ENCODE results near the gene OPRM1.

OPRM1 gene

GRCh38 chr6:154179434-154179833 lies 140.4 kb downstream of the OPRM1 start:
- H3K79me2 ChIP-seq (ENCODE audit: control insufficient read depth, low read length), result no peaks in the 10 kb centered on the region
- H3F3A ChIP-seq (ENCODE audit: control insufficient read depth, insufficient read depth), result no peaks in the 10 kb centered on the region
- H3K9me3 ChIP-seq (ENCODE audit: control insufficient read depth, insufficient read depth, low read length), result no peaks in the 10 kb centered on the region
- H3K4me2 ChIP-seq (ENCODE audit: low read length), result no peak overlapping the region
- no peak for TF ChIP-seq EZH2phosphoT487 (IDR thresholded peaks at IDR 0.05; ENCODE audit: borderline replicate concordance, low read length)
- TF ChIP-seq, protein P1, sequence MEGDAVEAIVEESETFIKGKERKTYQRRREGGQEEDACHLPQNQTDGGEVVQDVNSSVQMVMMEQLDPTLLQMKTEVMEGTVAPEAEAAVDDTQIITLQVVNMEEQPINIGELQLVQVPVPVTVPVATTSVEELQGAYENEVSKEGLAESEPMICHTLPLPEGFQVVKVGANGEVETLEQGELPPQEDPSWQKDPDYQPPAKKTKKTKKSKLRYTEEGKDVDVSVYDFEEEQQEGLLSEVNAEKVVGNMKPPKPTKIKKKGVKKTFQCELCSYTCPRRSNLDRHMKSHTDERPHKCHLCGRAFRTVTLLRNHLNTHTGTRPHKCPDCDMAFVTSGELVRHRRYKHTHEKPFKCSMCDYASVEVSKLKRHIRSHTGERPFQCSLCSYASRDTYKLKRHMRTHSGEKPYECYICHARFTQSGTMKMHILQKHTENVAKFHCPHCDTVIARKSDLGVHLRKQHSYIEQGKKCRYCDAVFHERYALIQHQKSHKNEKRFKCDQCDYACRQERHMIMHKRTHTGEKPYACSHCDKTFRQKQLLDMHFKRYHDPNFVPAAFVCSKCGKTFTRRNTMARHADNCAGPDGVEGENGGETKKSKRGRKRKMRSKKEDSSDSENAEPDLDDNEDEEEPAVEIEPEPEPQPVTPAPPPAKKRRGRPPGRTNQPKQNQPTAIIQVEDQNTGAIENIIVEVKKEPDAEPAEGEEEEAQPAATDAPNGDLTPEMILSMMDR (IDR thresholded peaks at IDR 0.05; ENCODE audit: low read depth, low read length, poor library complexity, severe bottlenecking), result no peak
- H3K4me1 ChIP-seq (ENCODE audit: control insufficient read depth, low read length), result no peaks in the 10 kb centered on the region
- no peaks in the 10 kb centered on the region for H4K20me1 ChIP-seq (ENCODE audit: control insufficient read depth, insufficient read depth, low read depth, low read length)
- H3K27ac ChIP-seq (ENCODE audit: low read depth, low read length), result no peak overlapping the region
- no peaks in the 10 kb centered on the region for H3K27me3 ChIP-seq (ENCODE audit: control insufficient read depth, low read length)
- H3K4me3 ChIP-seq (ENCODE audit: low read length), result no peak overlapping the region
- no peaks in the 10 kb centered on the region for H3K36me3 ChIP-seq (ENCODE audit: control insufficient read depth, low read length)
- no peaks in the 10 kb centered on the region for H3K9me2 ChIP-seq (replicated peaks; ENCODE audit: control insufficient read depth, low read length)

- no peaks in the 10 kb centered on the region for H3K4me1 ChIP-seq (ENCODE audit: control insufficient read depth, low read length)
- H3K9me2 ChIP-seq (replicated peaks; ENCODE audit: control insufficient read depth, low read length), result no peaks in the 10 kb centered on the region
- no peak overlapping the region for H3K4me2 ChIP-seq (ENCODE audit: low read length)
- no peaks in the 10 kb centered on the region for H3K27me3 ChIP-seq (ENCODE audit: control insufficient read depth, low read length)
- no peaks in the 10 kb centered on the region for H3K36me3 ChIP-seq (ENCODE audit: control insufficient read depth, low read length)
- H3K79me2 ChIP-seq (ENCODE audit: control insufficient read depth, low read length), result no peaks in the 10 kb centered on the region
- no peaks in the 10 kb centered on the region for H4K20me1 ChIP-seq (ENCODE audit: control insufficient read depth, insufficient read depth, low read depth, low read length)
- no peaks in the 10 kb centered on the region for H3K9me3 ChIP-seq (ENCODE audit: control insufficient read depth, insufficient read depth, low read length)
- TF ChIP-seq EZH2phosphoT487 (IDR thresholded peaks at IDR 0.05; ENCODE audit: borderline replicate concordance, low read length), result no peak
- TF ChIP-seq, protein P1 (IDR thresholded peaks at IDR 0.05; ENCODE audit: low read depth, low read length, poor library complexity, severe bottlenecking), result no peak
- H3K27ac ChIP-seq (ENCODE audit: low read depth, low read length), result no peak overlapping the region
- H3K4me3 ChIP-seq (ENCODE audit: low read length), result no peak overlapping the region
- H3F3A ChIP-seq (ENCODE audit: control insufficient read depth, insufficient read depth), result no peaks in the 10 kb centered on the region
These were observed 148.2 kb downstream of the OPRM1 start for GRCh38 chr6:154187203-154187602.

DNA sequence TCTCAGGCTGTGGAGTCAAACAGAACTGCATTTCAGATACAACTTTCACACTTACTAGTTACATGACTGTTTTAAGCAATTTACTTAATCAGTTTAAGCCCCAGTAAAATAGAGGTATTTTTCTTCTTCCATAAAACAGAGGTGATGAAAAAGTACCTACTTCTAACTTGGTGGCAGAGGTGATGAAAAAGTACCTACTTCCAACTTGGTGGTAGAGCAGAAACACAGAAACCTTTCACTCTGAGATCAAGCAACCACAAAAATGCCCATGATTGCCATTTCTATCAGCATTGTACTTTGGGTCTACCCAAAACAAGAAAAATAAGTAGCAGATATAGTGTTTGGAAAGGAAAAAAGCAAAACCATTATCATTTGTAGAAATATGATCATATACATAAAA lies 148.7 kb downstream of the OPRM1 start:
- H3K9me2 ChIP-seq (replicated peaks; ENCODE audit: control insufficient read depth, low read length), result no peaks in the 10 kb centered on the region
- H3K79me2 ChIP-seq (ENCODE audit: control insufficient read depth, low read length), result no peaks in the 10 kb centered on the region
- no peaks in the 10 kb centered on the region for H3K9me3 ChIP-seq (ENCODE audit: control insufficient read depth, insufficient read depth, low read length)
- no peaks in the 10 kb centered on the region for H3K4me1 ChIP-seq (ENCODE audit: control insufficient read depth, low read length)
- no peaks in the 10 kb centered on the region for H3K27me3 ChIP-seq (ENCODE audit: control insufficient read depth, low read length)
- H3F3A ChIP-seq (ENCODE audit: control insufficient read depth, insufficient read depth), result no peaks in the 10 kb centered on the region
- no peak overlapping the region for H3K27ac ChIP-seq (ENCODE audit: low read depth, low read length)
- no peaks in the 10 kb centered on the region for H4K20me1 ChIP-seq (ENCODE audit: control insufficient read depth, insufficient read depth, low read depth, low read length)
- no peaks in the 10 kb centered on the region for H3K36me3 ChIP-seq (ENCODE audit: control insufficient read depth, low read length)
- H3K4me2 ChIP-seq (ENCODE audit: low read length), result no peak overlapping the region
- TF ChIP-seq, protein P1 (IDR thresholded peaks at IDR 0.05; ENCODE audit: low read depth, low read length, poor library complexity, severe bottlenecking), result no peak
- no peak for TF ChIP-seq EZH2phosphoT487 (IDR thresholded peaks at IDR 0.05; ENCODE audit: borderline replicate concordance, low read length)
- H3K4me3 ChIP-seq (ENCODE audit: low read length), result no peak overlapping the region
